Endothelial cell of umbilical vein (primary cell): ENCODE data around the gene ZBTB46. TPM values are rescaled to one million over a fixed set of nuclear protein-coding genes. Genes with fewer than 3 reads are reported as not detected.

ENCODE experiments used
- BruUV-seq: library from RNA; stranded (reverse); fragments of 400-500 nt; replicated peaks from 2 replicates; lab custom pipeline; 2021; lab: Mats Ljungman, UMichigan
- CTCF ChIA-PET: fragments of 300-600, 350-600 bp; sonication (Branson Sonifier 250); formaldehyde crosslinking; loops from one replicate; lab custom pipeline; 2021; ENCODE audit warnings: antibody characterized with exemption, inconsistent platforms; lab: Charles Lee
- POLR2A ChIA-PET: fragments of 300-600, 350-600 bp; sonication (Branson Sonifier 250); formaldehyde crosslinking; loops from one replicate; lab custom pipeline; 2021; ENCODE audit warnings: antibody characterized with exemption, inconsistent platforms; lab: Charles Lee
- DNase-seq: peaks from one replicate; pipeline ENCODE4 v3.0.0-alpha.2; 2011; ENCODE audit warnings: low read depth, low spot score
- FAIRE-seq: peaks from 2 replicates; lab custom pipeline; 2011; peaks lifted over from hg19 to GRCh38; lab: Jason Lieb, UNC
- H2AFZ ChIP-seq: 2 replicates; pipeline ENCODE4 v1.6.0; 2012; ENCODE audit warnings: low read depth, low read length, control low read depth, inconsistent platforms
- H3K27ac ChIP-seq: 2 replicates; pipeline ENCODE4 v1.5.1; 2011; ENCODE audit warnings: low read depth, mild to moderate bottlenecking, control low read depth, low read length, moderate library complexity; ENCODE audit not compliant: insufficient read depth
- H3K27me3 ChIP-seq, 2 experiments: 2 replicates each; pipeline versions ENCODE4 v1.6.0 to v1.6.1; 2011; ENCODE audit warnings: low read length in 2 of 2, mixed read lengths in 1 of 2; ENCODE audit not compliant: control insufficient read depth in 2 of 2, insufficient read depth in 2 of 2
- H3K36me3 ChIP-seq, 2 experiments: 2 replicates in 1 of 2; 3 replicates in 1 of 2; pipeline ENCODE4 v1.5.1; 2011; ENCODE audit warnings: low read length in 2 of 2, mild to moderate bottlenecking in 1 of 2, moderate library complexity in 1 of 2; ENCODE audit not compliant: control insufficient read depth in 2 of 2, insufficient read depth in 2 of 2; ENCODE audit errors: extremely low read depth in 1 of 2
- H3K4me1 ChIP-seq: 3 replicates; pipeline ENCODE4 v1.5.1; 2011; ENCODE audit warnings: mild to moderate bottlenecking, low read length; ENCODE audit not compliant: control insufficient read depth, insufficient read depth; ENCODE audit errors: extremely low read depth
- H3K4me2 ChIP-seq: 2 replicates; pipeline ENCODE4 v1.6.1; 2011; ENCODE audit warnings: low read length, control low read depth, mixed read lengths; ENCODE audit not compliant: insufficient read depth
- H3K4me3 ChIP-seq, 3 experiments: fragments of 200-600 bp in 1 of 3; sonication (generic), shearing (Covaris generic) in 1 of 3; replicated peaks in 1 of 3; 2 replicates each; pipeline ENCODE4 v1.5.1; 2011 to 2016; ENCODE audit warnings: control low read depth in 3 of 3, low read length in 3 of 3, mild to moderate bottlenecking in 2 of 3, inconsistent platforms in 1 of 3, low read depth in 1 of 3, moderate library complexity in 1 of 3; ENCODE audit not compliant: insufficient read depth in 1 of 3
- H3K79me2 ChIP-seq: 2 replicates; pipeline ENCODE4 v1.6.0; 2012; ENCODE audit warnings: low read length, inconsistent platforms; ENCODE audit not compliant: control insufficient read depth, insufficient read depth
- H3K9ac ChIP-seq: replicated peaks from 2 replicates; pipeline ENCODE3; 2011; ENCODE audit warnings: low read length, control low read depth; ENCODE audit not compliant: insufficient read depth; ENCODE audit errors: extremely low read depth
- H3K9me1 ChIP-seq: replicated peaks from 3 replicates; pipeline ENCODE4 v1.6.0; 2011; ENCODE audit warnings: mild to moderate bottlenecking, low read length; ENCODE audit not compliant: control insufficient read depth, insufficient read depth; ENCODE audit errors: extremely low read depth
- H3K9me3 ChIP-seq: replicated peaks from 2 replicates; pipeline ENCODE4 v1.5.1; 2012; ENCODE audit warnings: low read length, inconsistent platforms; ENCODE audit not compliant: control insufficient read depth, insufficient read depth
- H4K20me1 ChIP-seq: replicated peaks from 2 replicates; pipeline ENCODE3; 2011; ENCODE audit warnings: mild to moderate bottlenecking, low read length; ENCODE audit not compliant: control insufficient read depth, insufficient read depth; ENCODE audit errors: extremely low read depth
- CTCF ChIP-seq, 2 donors: IDR thresholded peaks; 1 replicate in 1 of 2; 2 replicates in 1 of 2; pipeline ENCODE4 v1.5.1; 2011; ENCODE audit warnings: low read length in 2 of 2, mild to moderate bottlenecking in 2 of 2, moderate library complexity in 2 of 2, control low read depth in 1 of 2, inconsistent platforms in 1 of 2, low read depth in 1 of 2; ENCODE audit not compliant: insufficient read depth in 1 of 2; ENCODE audit errors: extremely low read depth in 1 of 2
- EZH2 ChIP-seq: IDR thresholded peaks from 2 replicates; pipeline ENCODE4 v1.6.1; 2012; ENCODE audit warnings: borderline replicate concordance, low read depth, mild to moderate bottlenecking, moderate library complexity, low read length, inconsistent platforms; ENCODE audit not compliant: severe bottlenecking
- FOS ChIP-seq: IDR thresholded peaks from 2 replicates; pipeline ENCODE4 v1.6.1; 2011; ENCODE audit warnings: mild to moderate bottlenecking, low read length, moderate library complexity, borderline replicate concordance; ENCODE audit not compliant: insufficient read depth
- GATA2 ChIP-seq: IDR thresholded peaks from 2 replicates; pipeline ENCODE4 v1.7.0; 2011; ENCODE audit warnings: low read depth, mild to moderate bottlenecking, moderate library complexity, mixed read lengths, low read length; ENCODE audit not compliant: insufficient read length, insufficient read depth
- JUN ChIP-seq: IDR thresholded peaks from 2 replicates; pipeline ENCODE4 v1.6.1; 2011; ENCODE audit warnings: borderline replicate concordance, low read depth; ENCODE audit not compliant: insufficient read length, insufficient read depth
- MYC ChIP-seq: IDR thresholded peaks from one replicate; pipeline ENCODE4 v1.6.1; 2011; ENCODE audit warnings: mild to moderate bottlenecking, low read depth, low read length
- POLR2A ChIP-seq: IDR thresholded peaks from 2 replicates; pipeline ENCODE4 v1.6.1; 2012; ENCODE audit warnings: low read depth, mild to moderate bottlenecking, control low read depth, low read length
- POLR2AphosphoS5 ChIP-seq: IDR thresholded peaks from 2 replicates; pipeline ENCODE4 v1.6.1; 2012; ENCODE audit warnings: low read depth, mild to moderate bottlenecking, control low read depth, low read length, moderate library complexity; ENCODE audit not compliant: insufficient read depth
- dilution Hi-C: fragments of 300-500 bp; cut with MboI; formaldehyde crosslinking; loops from one replicate; pipeline ENCODE4 v1.15.0; 2019; ENCODE audit warnings: low sequenced_read_pairs; ENCODE audit not compliant: extremely low pct_ligation_motif_present
- intact Hi-C: fragments of 100-400 bp; cut with micrococcal nuclease; formaldehyde crosslinking; loops from one replicate; pipeline ENCODE4 v1.10.0; 2022
- polyA plus RNA-seq, 4 experiments: library from polyadenylated mRNA; depleted of rRNA in 3 of 4; stranded (reverse) in 3 of 4; unstranded in 1 of 4; fragments of >200 nt; gene quantifications; 2 replicates each; pipeline versions ENCODE4 v1.2.1 to v1.2.3, GENCODE V29; 2011 to 2012; ENCODE audit warnings: missing spikeins in 1 of 4
- total RNA-seq: library from RNA; stranded (reverse); gene quantifications from 2 replicates; pipeline ENCODE4 v1.2.3, GENCODE V29; 2021
- TF ChIP-seq, protein P1 (sequence below): IDR thresholded peaks from 2 replicates; pipeline ENCODE4 v1.6.1; 2011; ENCODE audit not compliant: insufficient read depth, insufficient read length

ZBTB46 gene
- total and polyA plus RNA-seq, 2 donors (not counting 3 experiments of a cell fraction or from before 2014, with no cell fraction given): 1.3 to 7.1 TPM

DNA sequence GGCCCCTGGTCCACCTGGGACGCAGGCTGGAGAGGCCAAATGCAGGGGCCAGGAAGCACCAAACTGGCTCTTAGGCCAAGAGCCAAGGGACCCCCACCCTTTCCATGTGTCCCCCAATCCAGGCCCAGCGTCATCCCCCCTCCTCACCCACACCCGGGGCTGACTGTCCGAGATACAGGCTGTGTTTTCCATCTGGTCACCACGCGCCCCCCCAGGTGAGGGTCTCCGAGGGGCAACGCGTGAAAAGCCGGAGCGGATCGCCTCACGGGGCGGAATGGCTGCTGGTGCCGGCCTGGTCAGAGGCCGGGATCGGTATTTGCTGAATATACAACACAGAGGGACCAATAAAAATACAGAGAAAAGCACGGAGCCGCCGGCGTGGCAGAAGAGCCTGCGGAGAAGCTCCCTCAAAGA is 25.0 kb upstream of the ZBTB46 start:
- no peak for DNase-seq
- CTCF ChIA-PET: interaction anchor here (1.2 to 3.4 kb wide), 2 partner anchors 70 to 82 kb away, joined by 3 to 12 read pairs; no protein-coding TSS in a partner anchor
- no peak for TF ChIP-seq POLR2AphosphoS5
- no peak for TF ChIP-seq JUN
- TF ChIP-seq MYC: no peak
- TF ChIP-seq FOS: no peak
- no peak for TF ChIP-seq CTCF (IDR thresholded peaks at IDR 0.05; ENCODE audit: extremely low read depth in 1 of 2, insufficient read depth in 1 of 2, low read depth in 1 of 2, low read length in 2 of 2)
- TF ChIP-seq EZH2: no peak
- no peak for TF ChIP-seq POLR2A
- TF ChIP-seq, protein P1, sequence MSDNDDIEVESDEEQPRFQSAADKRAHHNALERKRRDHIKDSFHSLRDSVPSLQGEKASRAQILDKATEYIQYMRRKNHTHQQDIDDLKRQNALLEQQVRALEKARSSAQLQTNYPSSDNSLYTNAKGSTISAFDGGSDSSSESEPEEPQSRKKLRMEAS: no peak
- no peak for TF ChIP-seq GATA2
- no peak overlapping the region for H2AFZ ChIP-seq
- peaks cover 0 to 5% of the 10 kb centered on the region in 2 experiments for H3K27me3 ChIP-seq
- no peaks in the 10 kb centered on the region for H3K79me2 ChIP-seq
- FAIRE-seq: no peak
- H3K4me2 ChIP-seq: no peak overlapping the region
- no peak overlapping the region for H3K4me3 ChIP-seq
- no peak overlapping the region for H3K9ac ChIP-seq
- POLR2A ChIA-PET: no interaction called here
- dilution Hi-C loops (no loop called here), intact Hi-C loops (no loop called here)
- no TSS peak for BruUV-seq
- no peaks in the 10 kb centered on the region for H4K20me1 ChIP-seq
- peaks cover 23% of the 10 kb centered on the region for H3K4me1 ChIP-seq
- no peaks in the 10 kb centered on the region for H3K36me3 ChIP-seq
- no peak overlapping the region for H3K27ac ChIP-seq
- H3K9me3 ChIP-seq: no peaks in the 10 kb centered on the region
- H3K9me1 ChIP-seq: no peaks in the 10 kb centered on the region
